Epithelial cell of esophagus (primary cell): ENCODE measurements around the gene FZD8.
"Not testable (repeated sequence)": the region's sequence is repeated elsewhere in the genome, so short reads cannot be mapped to it uniquely, and the experiment has no call there.

ENCODE experiments used
- DNase-seq: peaks from one replicate; pipeline ENCODE4 v3.0.0; 2010; ENCODE audit warnings: low read depth
- H3K4me3 ChIP-seq: 2 replicates; pipeline ENCODE4 v1.5.1; 2011; ENCODE audit warnings: mild to moderate bottlenecking, low read length, control low read depth
- TF ChIP-seq, protein P1 (sequence below): IDR thresholded peaks from 2 replicates; pipeline ENCODE4 v1.5.1; 2011; ENCODE audit warnings: low read depth, mild to moderate bottlenecking, low read length, control low read depth, inconsistent platforms; ENCODE audit not compliant: insufficient read depth; ENCODE audit errors: missing control alignments

The FZD8 gene, protein sequence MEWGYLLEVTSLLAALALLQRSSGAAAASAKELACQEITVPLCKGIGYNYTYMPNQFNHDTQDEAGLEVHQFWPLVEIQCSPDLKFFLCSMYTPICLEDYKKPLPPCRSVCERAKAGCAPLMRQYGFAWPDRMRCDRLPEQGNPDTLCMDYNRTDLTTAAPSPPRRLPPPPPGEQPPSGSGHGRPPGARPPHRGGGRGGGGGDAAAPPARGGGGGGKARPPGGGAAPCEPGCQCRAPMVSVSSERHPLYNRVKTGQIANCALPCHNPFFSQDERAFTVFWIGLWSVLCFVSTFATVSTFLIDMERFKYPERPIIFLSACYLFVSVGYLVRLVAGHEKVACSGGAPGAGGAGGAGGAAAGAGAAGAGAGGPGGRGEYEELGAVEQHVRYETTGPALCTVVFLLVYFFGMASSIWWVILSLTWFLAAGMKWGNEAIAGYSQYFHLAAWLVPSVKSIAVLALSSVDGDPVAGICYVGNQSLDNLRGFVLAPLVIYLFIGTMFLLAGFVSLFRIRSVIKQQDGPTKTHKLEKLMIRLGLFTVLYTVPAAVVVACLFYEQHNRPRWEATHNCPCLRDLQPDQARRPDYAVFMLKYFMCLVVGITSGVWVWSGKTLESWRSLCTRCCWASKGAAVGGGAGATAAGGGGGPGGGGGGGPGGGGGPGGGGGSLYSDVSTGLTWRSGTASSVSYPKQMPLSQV

DNA sequence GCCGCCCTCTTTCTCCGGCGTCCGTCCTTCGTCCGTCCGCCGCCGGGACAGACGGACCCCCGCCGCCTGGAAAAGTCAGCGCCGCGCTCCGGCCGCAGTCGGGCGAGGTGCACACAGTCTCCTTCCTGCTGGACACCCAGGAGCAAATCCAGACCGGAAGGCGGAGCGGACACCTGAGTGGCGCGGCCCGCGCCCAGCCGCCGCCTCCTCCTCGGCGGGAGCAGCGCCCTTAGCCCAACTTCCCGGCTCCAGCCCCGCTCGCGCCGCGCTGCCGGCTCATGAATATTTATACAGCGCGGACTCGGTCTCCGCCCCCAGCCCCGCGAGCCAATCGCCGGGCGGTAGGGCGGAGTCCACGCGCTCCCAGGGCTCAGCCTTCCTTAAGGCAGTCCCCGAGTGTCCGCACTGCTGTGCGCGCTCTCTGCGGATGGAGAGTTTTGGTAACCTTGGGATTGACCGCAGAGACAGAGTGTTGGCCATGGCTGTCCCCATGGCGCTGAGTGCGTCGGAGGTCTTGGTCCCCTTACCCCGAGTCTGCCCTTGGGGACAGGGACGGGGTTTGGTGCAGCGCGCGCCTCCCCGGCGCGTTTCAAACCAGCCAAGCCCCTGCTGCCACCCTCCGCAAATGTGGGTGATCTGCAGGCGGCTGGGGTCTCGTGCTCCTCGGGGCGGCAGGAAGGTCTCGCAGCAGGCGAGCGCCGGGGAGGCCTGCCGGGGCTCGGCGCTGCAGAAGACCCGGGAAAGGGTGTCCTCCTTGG, at the start of gene FZD8:
FZD8 (minus strand) TSS at position 262 of the 758 bp plus-strand sequence. CDS start 867 bp downstream, outside the sequence.
- TF ChIP-seq, protein P1, sequence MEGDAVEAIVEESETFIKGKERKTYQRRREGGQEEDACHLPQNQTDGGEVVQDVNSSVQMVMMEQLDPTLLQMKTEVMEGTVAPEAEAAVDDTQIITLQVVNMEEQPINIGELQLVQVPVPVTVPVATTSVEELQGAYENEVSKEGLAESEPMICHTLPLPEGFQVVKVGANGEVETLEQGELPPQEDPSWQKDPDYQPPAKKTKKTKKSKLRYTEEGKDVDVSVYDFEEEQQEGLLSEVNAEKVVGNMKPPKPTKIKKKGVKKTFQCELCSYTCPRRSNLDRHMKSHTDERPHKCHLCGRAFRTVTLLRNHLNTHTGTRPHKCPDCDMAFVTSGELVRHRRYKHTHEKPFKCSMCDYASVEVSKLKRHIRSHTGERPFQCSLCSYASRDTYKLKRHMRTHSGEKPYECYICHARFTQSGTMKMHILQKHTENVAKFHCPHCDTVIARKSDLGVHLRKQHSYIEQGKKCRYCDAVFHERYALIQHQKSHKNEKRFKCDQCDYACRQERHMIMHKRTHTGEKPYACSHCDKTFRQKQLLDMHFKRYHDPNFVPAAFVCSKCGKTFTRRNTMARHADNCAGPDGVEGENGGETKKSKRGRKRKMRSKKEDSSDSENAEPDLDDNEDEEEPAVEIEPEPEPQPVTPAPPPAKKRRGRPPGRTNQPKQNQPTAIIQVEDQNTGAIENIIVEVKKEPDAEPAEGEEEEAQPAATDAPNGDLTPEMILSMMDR: no peak
- DNase-seq: peak; percentile 96
- peak within 1 kb of the TSS; percentile 52 for H3K4me3 ChIP-seq

GRCh38 chr10:35691522-35692236, 49.6 kb upstream of the FZD8 start:
- TF ChIP-seq, protein P1: no peak
- no peak overlapping the region for H3K4me3 ChIP-seq
- DNase-seq: no peak

- TF ChIP-seq, protein P1: no peak
- H3K4me3 ChIP-seq: no peak overlapping the region
- DNase-seq: no peak
These were observed 48.4 kb upstream of the FZD8 start for GRCh38 chr10:35690534-35690933.

GRCh38 chr10:35685858-35686257, 43.8 kb upstream of the FZD8 start:
- H3K4me3 ChIP-seq: not testable (repeated sequence)

DNA sequence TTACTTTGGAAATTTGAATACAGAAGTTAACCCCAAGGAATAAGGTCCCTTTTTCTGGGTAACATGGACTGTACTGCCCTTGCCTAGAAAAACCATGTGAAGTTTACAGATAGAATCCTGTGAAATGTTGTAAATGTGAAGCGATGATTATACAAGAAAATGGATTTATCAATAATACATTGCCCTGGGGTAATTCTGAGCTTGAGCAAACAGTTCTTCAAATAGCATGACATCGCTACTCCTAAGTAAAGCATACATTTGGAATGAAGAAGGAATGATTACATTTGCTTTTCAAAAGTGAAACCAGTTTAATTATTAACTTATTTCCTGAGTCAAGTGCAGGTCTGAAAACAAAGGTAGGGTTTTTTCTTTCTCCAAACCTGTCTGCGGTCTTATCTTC, 43.3 kb upstream of the FZD8 start:
- H3K4me3 ChIP-seq: no peak overlapping the region
- TF ChIP-seq, protein P1: no peak
- DNase-seq: no peak

More at GRCh38 chr10:35685858-35686257, 43.8 kb upstream of the FZD8 start:
- not testable (repeated sequence) for DNase-seq

DNA sequence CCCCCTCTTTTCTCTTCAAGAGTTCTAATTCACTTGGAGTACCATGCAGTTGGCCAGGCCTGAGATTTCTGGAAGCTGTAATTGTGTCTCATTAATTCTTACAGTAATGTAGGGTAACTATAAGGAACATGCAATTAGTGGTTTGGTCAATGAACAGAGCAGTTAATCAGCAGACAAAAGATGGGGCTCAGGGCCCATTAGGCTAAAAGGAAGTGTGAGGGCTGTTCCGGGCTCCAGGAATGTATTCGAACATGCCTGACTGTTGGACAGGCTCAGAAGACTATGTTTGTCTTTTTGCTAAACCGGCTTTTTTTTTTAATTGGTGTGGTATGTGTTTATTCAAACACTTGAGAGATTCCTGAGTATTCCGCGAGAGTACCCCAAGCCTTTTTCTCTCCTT, 42.5 kb upstream of the FZD8 start:
- H3K4me3 ChIP-seq: no peak overlapping the region
- TF ChIP-seq, protein P1: no peak
- no peak for DNase-seq
